ENCODE results near the gene NUFIP1. TPM values are rescaled to one million over a fixed set of nuclear protein-coding genes. Genes with fewer than 3 reads are reported as not detected.
"Not testable (repeated sequence)": the region's sequence is repeated elsewhere in the genome, so short reads cannot be mapped to it uniquely, and the experiment has no call there.

Gene NUFIP1
- total and polyA plus RNA-seq, 7 experiments from 2014 or later: 3.7 to 6.6 (median 5.3) TPM

DNA sequence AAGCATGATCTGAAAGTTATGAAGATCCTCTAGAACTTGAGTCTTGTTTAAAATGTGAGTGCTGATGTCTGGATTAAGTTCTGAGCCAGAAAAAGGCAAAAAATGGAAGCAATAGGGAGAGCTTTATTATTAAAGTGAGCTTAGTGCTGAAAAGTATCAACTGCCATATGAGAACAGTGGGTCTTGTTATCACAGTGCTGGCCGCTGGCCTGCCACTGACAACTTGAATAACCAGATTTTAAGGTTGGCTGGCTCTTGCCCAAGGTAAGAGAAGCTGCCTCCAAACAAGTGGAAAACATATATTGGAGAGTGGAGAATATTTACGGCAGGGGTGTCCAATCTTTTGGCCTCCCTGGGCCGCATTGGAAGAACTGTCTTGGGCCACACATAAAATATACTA is 33.9 kb downstream of the NUFIP1 start:
- POLR2A ChIA-PET: no interaction called here

DNA sequence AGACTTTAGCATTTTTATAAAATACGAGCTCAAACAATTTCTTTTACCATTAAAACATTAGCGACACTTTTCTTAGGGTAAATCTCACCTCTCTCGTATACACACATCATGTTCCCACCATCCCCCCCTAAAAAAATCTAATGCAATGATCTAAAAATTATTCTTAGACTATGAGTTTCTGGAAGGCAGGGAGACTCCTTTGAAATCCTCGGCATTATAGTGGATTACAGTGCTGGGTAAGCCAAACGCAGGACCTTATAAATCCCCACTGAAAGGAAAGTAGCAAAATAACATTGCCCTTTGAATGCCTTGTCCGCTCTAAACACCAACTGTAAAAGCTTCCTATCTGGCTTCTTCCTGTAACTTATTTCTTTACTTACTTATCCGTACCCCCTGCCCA is 35.0 kb downstream of the NUFIP1 start:
- no peaks in the 10 kb centered on the region for H3K27me3 Mint-ChIP-seq
- Histone ChIP-seq H3K36me3 (ENCODE audit: control insufficient read depth in 2 of 3, insufficient read depth in 3 of 3, low read length in 3 of 3) (peaks cover 0 to 22% (median 0%) of the 10 kb centered on the region in 3 experiments), H3K4me1 (ENCODE audit: control insufficient read depth in 2 of 2, insufficient read depth in 2 of 2, low read length in 2 of 2) (no peaks in the 10 kb centered on the region), H3K4me3 (ENCODE audit: low read length) (no peak overlapping the region), H3K9me3 (ENCODE audit: control insufficient read depth in 2 of 3, low read length in 3 of 3) (no peaks in the 10 kb centered on the region), H3K27me3 (ENCODE audit: control insufficient read depth in 2 of 2, insufficient read depth in 2 of 2, low read length in 2 of 2) (no peaks in the 10 kb centered on the region), H3K27ac (ENCODE audit: low read depth, low read length) (no peak overlapping the region)
- POLR2A ChIA-PET: no interaction called here
- peaks cover 0 to 1% (median 0%) of the 10 kb centered on the region in 7 donors for H3K4me1 Mint-ChIP-seq
- CTCF ChIA-PET: no interaction called here
- ATAC-seq (no peak), DNase-seq (no peak)
- no peaks in the 10 kb centered on the region for H3K9me3 Mint-ChIP-seq
- no peak overlapping the region for H3K27ac Mint-ChIP-seq
- H3K36me3 Mint-ChIP-seq: peaks cover 0 to 41% (median 13%) of the 10 kb centered on the region in 5 donors
- H3K4me3 Mint-ChIP-seq: no peak overlapping the region
- intact Hi-C loops (cut with micrococcal nuclease): no loop called here

More for the DNA sequence above, 33.9 kb downstream of the NUFIP1 start:
- Histone ChIP-seq H3K36me3 (ENCODE audit: control insufficient read depth in 2 of 3, insufficient read depth in 3 of 3, low read length in 3 of 3) (peaks cover 0 to 18% (median 0%) of the 10 kb centered on the region in 3 experiments), H3K27ac (ENCODE audit: low read depth, low read length) (no peak overlapping the region), H3K9me3 (ENCODE audit: control insufficient read depth in 2 of 3, low read length in 3 of 3) (no peaks in the 10 kb centered on the region), H3K4me1 (ENCODE audit: control insufficient read depth in 2 of 2, insufficient read depth in 2 of 2, low read length in 2 of 2) (no peaks in the 10 kb centered on the region), H3K4me3 (ENCODE audit: low read length) (no peak overlapping the region), H3K27me3 (ENCODE audit: control insufficient read depth in 2 of 2, insufficient read depth in 2 of 2, low read length in 2 of 2) (no peaks in the 10 kb centered on the region)
- no peak overlapping the region for H3K4me3 Mint-ChIP-seq
- H3K9me3 Mint-ChIP-seq: no peaks in the 10 kb centered on the region
- CTCF ChIA-PET: no interaction called here
- H3K4me1 Mint-ChIP-seq: peaks cover 0 to 1% (median 0%) of the 10 kb centered on the region in 7 donors
- no peak overlapping the region for H3K27ac Mint-ChIP-seq
- intact Hi-C loops (cut with micrococcal nuclease): no loop called here
- H3K36me3 Mint-ChIP-seq: peaks cover 0 to 38% (median 14%) of the 10 kb centered on the region in 5 donors
- no peak for ATAC-seq
- no peaks in the 10 kb centered on the region for H3K27me3 Mint-ChIP-seq
- no peak for DNase-seq

GRCh38 chr13:44952671-44953070 is 36.6 kb downstream of the NUFIP1 start:
- CTCF ChIA-PET: no interaction called here
- intact Hi-C loops (cut with micrococcal nuclease): no loop called here
- peaks cover 0 to 39% (median 14%) of the 10 kb centered on the region in 5 donors for H3K36me3 Mint-ChIP-seq

GRCh38 chr13:44951184-44951583 is 38.1 kb downstream of the NUFIP1 start:
- Mint-ChIP-seq H3K4me1 (peaks cover 0 to 1% (median 0%) of the 10 kb centered on the region in 7 donors), H3K36me3 (peaks cover 0 to 42% (median 14%) of the 10 kb centered on the region in 5 donors), H3K27ac (peak overlapping the region in 1 of 9 donors; percentile 13), H3K4me3 (no peak overlapping the region), H3K27me3 (no peaks in the 10 kb centered on the region), H3K9me3 (no peaks in the 10 kb centered on the region)
- ChIA-PET POLR2A (no interaction called here), CTCF (no interaction called here)
- intact Hi-C loops (cut with micrococcal nuclease): no loop called here
- ATAC-seq (no peak), DNase-seq (no peak)
- Histone ChIP-seq H3K27me3 (ENCODE audit: control insufficient read depth in 2 of 2, insufficient read depth in 2 of 2, low read length in 2 of 2) (no peaks in the 10 kb centered on the region), H3K9me3 (ENCODE audit: control insufficient read depth in 2 of 3, low read length in 3 of 3) (no peaks in the 10 kb centered on the region), H3K4me1 (ENCODE audit: control insufficient read depth in 2 of 2, insufficient read depth in 2 of 2, low read length in 2 of 2) (no peaks in the 10 kb centered on the region), H3K27ac (ENCODE audit: low read depth, low read length) (no peak overlapping the region), H3K4me3 (ENCODE audit: low read length) (no peak overlapping the region), H3K36me3 (ENCODE audit: control insufficient read depth in 2 of 3, insufficient read depth in 3 of 3, low read length in 3 of 3) (peaks cover 0 to 11% (median 0%) of the 10 kb centered on the region in 3 experiments)

More at GRCh38 chr13:44952671-44953070, 36.6 kb downstream of the NUFIP1 start:
- Mint-ChIP-seq H3K27ac (peak overlapping the region in 1 of 9 donors; percentile 36), H3K4me3 (no peak overlapping the region), H3K4me1 (peaks cover 0 to 1% (median 0%) of the 10 kb centered on the region in 7 donors), H3K9me3 (no peaks in the 10 kb centered on the region), H3K27me3 (no peaks in the 10 kb centered on the region)
- no peaks in the 10 kb centered on the region for H3K27me3 ChIP-seq (ENCODE audit: control insufficient read depth in 2 of 2, insufficient read depth in 2 of 2, low read length in 2 of 2)
- no peaks in the 10 kb centered on the region for H3K4me1 ChIP-seq (ENCODE audit: control insufficient read depth in 2 of 2, insufficient read depth in 2 of 2, low read length in 2 of 2)
- POLR2A ChIA-PET: no interaction called here
- H3K36me3 ChIP-seq (ENCODE audit: control insufficient read depth in 2 of 3, insufficient read depth in 3 of 3, low read length in 3 of 3): peaks cover 0 to 16% (median 0%) of the 10 kb centered on the region in 3 experiments
- no peak overlapping the region for H3K4me3 ChIP-seq (ENCODE audit: low read length)
- no peak for DNase-seq
- H3K27ac ChIP-seq (ENCODE audit: low read depth, low read length): no peak overlapping the region
- no peak for ATAC-seq
- no peaks in the 10 kb centered on the region for H3K9me3 ChIP-seq (ENCODE audit: control insufficient read depth in 2 of 3, low read length in 3 of 3)

DNA sequence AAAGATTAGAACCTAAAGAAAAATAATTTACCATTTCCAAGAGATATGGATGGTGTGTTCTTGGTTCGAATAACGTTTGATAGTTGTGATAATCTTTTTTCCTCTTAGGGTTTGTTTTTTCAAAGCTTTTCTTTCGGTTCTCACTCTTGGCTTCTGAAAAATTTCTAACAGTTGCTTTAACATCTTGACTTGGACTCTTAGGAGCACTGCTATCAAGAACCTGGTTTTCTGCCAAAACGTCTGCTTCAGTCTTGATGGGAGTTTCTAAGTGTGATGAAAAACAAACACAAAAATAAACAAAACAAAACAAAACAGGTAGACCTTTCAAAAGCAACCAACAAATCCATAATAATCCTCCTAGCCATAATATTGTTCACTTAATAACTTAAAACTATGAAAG is 45.9 kb downstream of the NUFIP1 start:
- POLR2A ChIA-PET; H3K9me3 Mint-ChIP-seq; H3K27ac ChIP-seq (ENCODE audit: low read depth, low read length); H3K27me3 ChIP-seq (ENCODE audit: control insufficient read depth in 2 of 2, insufficient read depth in 2 of 2, low read length in 2 of 2); DNase-seq; ATAC-seq; H3K36me3 ChIP-seq (ENCODE audit: control insufficient read depth in 2 of 3, insufficient read depth in 3 of 3, low read length in 3 of 3); H3K4me1 Mint-ChIP-seq; H3K4me3 ChIP-seq (ENCODE audit: low read length); H3K27me3 Mint-ChIP-seq; intact Hi-C loops (cut with micrococcal nuclease); CTCF ChIA-PET; H3K9me3 ChIP-seq (ENCODE audit: control insufficient read depth in 2 of 3, low read length in 3 of 3); H3K4me3 Mint-ChIP-seq; H3K4me1 ChIP-seq (ENCODE audit: control insufficient read depth in 2 of 2, insufficient read depth in 2 of 2, low read length in 2 of 2): not testable (repeated sequence)
- peaks cover 0 to 21% (median 2%) of the 10 kb centered on the region in 5 donors for H3K36me3 Mint-ChIP-seq
- H3K27ac Mint-ChIP-seq: peak overlapping the region in 1 of 9 donors; percentile 6

DNA sequence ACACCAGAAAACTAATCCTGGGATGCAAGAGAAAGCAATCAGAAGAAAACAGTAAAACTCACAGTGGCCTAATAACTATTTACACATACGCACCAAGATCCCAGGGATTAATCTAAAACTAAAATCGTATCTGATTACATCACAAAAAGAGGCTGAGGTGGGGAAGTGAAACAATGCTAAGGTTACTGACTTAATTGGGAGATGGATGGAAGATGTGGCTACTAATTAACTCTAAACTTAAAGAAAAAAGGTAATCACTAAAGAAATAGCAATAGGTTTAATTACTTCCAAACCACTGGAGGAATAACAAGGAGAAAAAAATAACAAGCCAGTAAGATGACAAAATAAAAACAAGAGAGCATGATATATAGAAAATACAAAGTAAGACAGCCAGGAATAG is 50.4 kb downstream of the NUFIP1 start:
- Mint-ChIP-seq H3K4me1 (peaks cover 0 to 5% (median 0%) of the 10 kb centered on the region in 7 donors), H3K36me3 (peaks cover 0 to 17% (median 0%) of the 10 kb centered on the region in 5 donors), H3K27me3 (no peaks in the 10 kb centered on the region), H3K4me3 (no peak overlapping the region), H3K9me3 (no peaks in the 10 kb centered on the region), H3K27ac (peak overlapping the region in 1 of 9 donors; percentile 43)
- Histone ChIP-seq H3K27ac (ENCODE audit: low read depth, low read length) (no peak overlapping the region), H3K9me3 (ENCODE audit: control insufficient read depth in 2 of 3, low read length in 3 of 3) (no peaks in the 10 kb centered on the region), H3K4me1 (ENCODE audit: control insufficient read depth in 2 of 2, insufficient read depth in 2 of 2, low read length in 2 of 2) (no peaks in the 10 kb centered on the region), H3K36me3 (ENCODE audit: control insufficient read depth in 2 of 3, insufficient read depth in 3 of 3, low read length in 3 of 3) (peaks cover 0 to 6% (median 0%) of the 10 kb centered on the region in 3 experiments), H3K4me3 (ENCODE audit: low read length) (no peak overlapping the region), H3K27me3 (ENCODE audit: control insufficient read depth in 2 of 2, insufficient read depth in 2 of 2, low read length in 2 of 2) (no peaks in the 10 kb centered on the region)
- CTCF ChIA-PET: no interaction called here
- DNase-seq: no peak
- ATAC-seq: no peak
- POLR2A ChIA-PET: no interaction called here
- intact Hi-C loops (cut with micrococcal nuclease): no loop called here

- Histone ChIP-seq H3K4me1 (ENCODE audit: control insufficient read depth in 2 of 2, insufficient read depth in 2 of 2, low read length in 2 of 2) (no peaks in the 10 kb centered on the region), H3K27me3 (ENCODE audit: control insufficient read depth in 2 of 2, insufficient read depth in 2 of 2, low read length in 2 of 2) (no peaks in the 10 kb centered on the region), H3K36me3 (ENCODE audit: control insufficient read depth in 2 of 3, insufficient read depth in 3 of 3, low read length in 3 of 3) (no peaks in the 10 kb centered on the region), H3K27ac (ENCODE audit: low read depth, low read length) (no peak overlapping the region), H3K4me3 (ENCODE audit: low read length) (no peak overlapping the region), H3K9me3 (ENCODE audit: control insufficient read depth in 2 of 3, low read length in 3 of 3) (no peaks in the 10 kb centered on the region)
- POLR2A ChIA-PET: no interaction called here
- H3K4me3 Mint-ChIP-seq: no peak overlapping the region
- intact Hi-C loops (cut with micrococcal nuclease): no loop called here
- DNase-seq: no peak
- no peak for ATAC-seq
- H3K4me1 Mint-ChIP-seq: peaks cover 0 to 5% (median 0%) of the 10 kb centered on the region in 7 donors
- peaks cover 0 to 7% (median 0%) of the 10 kb centered on the region in 5 donors for H3K36me3 Mint-ChIP-seq
- peaks cover 0 to 2% (median 0%) of the 10 kb centered on the region in 11 donors for H3K9me3 Mint-ChIP-seq
- CTCF ChIA-PET: no interaction called here
- H3K27me3 Mint-ChIP-seq: no peaks in the 10 kb centered on the region
- H3K27ac Mint-ChIP-seq: no peak overlapping the region
Observed at GRCh38 chr13:44936246-44936645, 53.0 kb downstream of the NUFIP1 start.
